Lung (tissue), 12 donors: ENCODE data around the gene SLC16A12. TPM values are rescaled to one million over a fixed set of nuclear protein-coding genes. Genes with fewer than 3 reads are reported as not detected.

ENCODE experiments used
- ATAC-seq: fragments of 200-7000 bp; cut with Tn5 transposase; one replicate; pipeline ENCODE4 v1.9.1; 2020; ENCODE audit warnings: moderate number of reproducible peaks; ENCODE audit not compliant: insufficient read depth, low FRiP score
- DNase-seq, 3 donors: peaks; one replicate each; pipeline ENCODE4 v3.0.0-alpha.2; 2013 to 2017
- H3K27ac ChIP-seq, 2 donors: one replicate each; pipeline ENCODE4 v1.5.1; 2013; ENCODE audit warnings: mild to moderate bottlenecking in 2 of 2, moderate library complexity in 2 of 2, control low read depth in 1 of 2, inconsistent platforms in 1 of 2, low read depth in 1 of 2, low read length in 1 of 2
- H3K27me3 ChIP-seq, 3 donors: one replicate each; pipeline ENCODE4 v1.5.1; 2013; ENCODE audit warnings: low read length in 2 of 3; ENCODE audit not compliant: control insufficient read depth in 3 of 3, insufficient read depth in 3 of 3
- H3K36me3 ChIP-seq, 4 donors: one replicate each; pipeline ENCODE4 v1.5.1; 2013; ENCODE audit warnings: low read length in 4 of 4, mild to moderate bottlenecking in 1 of 4, moderate library complexity in 1 of 4; ENCODE audit not compliant: control insufficient read depth in 4 of 4, insufficient read depth in 4 of 4
- H3K4me1 ChIP-seq, 5 donors: one replicate each; pipeline ENCODE4 v1.5.1; 2013; ENCODE audit warnings: low read length in 5 of 5, mild to moderate bottlenecking in 2 of 5, moderate library complexity in 1 of 5; ENCODE audit not compliant: control insufficient read depth in 5 of 5, insufficient read depth in 5 of 5
- H3K4me3 ChIP-seq: one replicate; pipeline ENCODE4 v1.5.1; 2013; ENCODE audit warnings: mild to moderate bottlenecking, control low read depth, moderate library complexity
- H3K9ac ChIP-seq, 2 donors: one replicate each; pipeline ENCODE4 v1.5.1; 2013; ENCODE audit warnings: low read length in 2 of 2, control low read depth in 1 of 2; ENCODE audit not compliant: insufficient read depth in 1 of 2
- H3K9me3 ChIP-seq, 4 donors: one replicate each; pipeline ENCODE4 v1.5.1; 2013; ENCODE audit warnings: low read length in 3 of 4, mild to moderate bottlenecking in 1 of 4, moderate library complexity in 1 of 4; ENCODE audit not compliant: control insufficient read depth in 4 of 4, insufficient read depth in 3 of 4
- CTCF ChIP-seq: IDR thresholded peaks from 2 replicates; pipeline ENCODE4 v1.5.1; 2012; ENCODE audit warnings: mild to moderate bottlenecking; ENCODE audit errors: control extremely low read depth, extremely low read depth
- WGBS, 2 donors: extraction: QIAGEN DNeasy Blood & Tissue Kit; methylation state at CpG; one replicate each; pipeline ENCODE4 v1.1.7; 2013; 5-methylcytosine and 5-hydroxymethylcytosine counted together
- polyA plus RNA-seq, 2 donors: library from polyadenylated mRNA; stranded (reverse); fragments of 200-250 nt; gene quantifications; one replicate each; pipeline ENCODE4 v1.2.1, GENCODE V29; 2013
- total RNA-seq, 2 donors: library from RNA; depleted of rRNA in 1 of 2; stranded (reverse); fragments of >200 nt in 1 of 2; gene quantifications; one replicate each; pipeline ENCODE4 v1.2.1, GENCODE V29; 2014 to 2021
- donor health status: control.
- donor health status: control.
- donor health status: Bipolar disorder and iron deficiency.
- donor health status: healthy.
- donor health status: DM: yes; HTN: yes; CAD: no.

SLC16A12 gene
- total and polyA plus RNA-seq, 4 donors: 0.45 to 4.6 (median 1.3) TPM

GRCh38 chr10:89537364-89537763 is 2.0 kb upstream of the SLC16A12 start:
- Histone ChIP-seq H3K9ac (no peak overlapping the region), H3K4me1 (peaks cover 2 to 6% (median 4%) of the 10 kb centered on the region in 5 donors), H3K27me3 (peaks cover 0 to 31% (median 26%) of the 10 kb centered on the region in 3 donors), H3K27ac (no peak overlapping the region), H3K9me3 (no peaks in the 10 kb centered on the region), H3K36me3 (no peaks in the 10 kb centered on the region), H3K4me3 (no peak overlapping the region)
- ATAC-seq (no peak), DNase-seq (no peak)
- TF ChIP-seq CTCF: no peak
- 76 to 86% methylated on average over 1 of the region's 1 CpG for WGBS, 2 donors

GRCh38 chr10:89536013-89536354 is 590 bp upstream of the SLC16A12 start:
- no peak for DNase-seq
- no peak overlapping the region for H3K4me3 ChIP-seq
- H3K9ac ChIP-seq: peak overlapping the region in 1 of 2 donors; percentile 5
- ATAC-seq: no peak
- H3K9me3 ChIP-seq: no peaks in the 10 kb centered on the region
- no peaks in the 10 kb centered on the region for H3K36me3 ChIP-seq
- peaks cover 2 to 6% (median 4%) of the 10 kb centered on the region in 5 donors for H3K4me1 ChIP-seq
- H3K27ac ChIP-seq: no peak overlapping the region
- no peak for TF ChIP-seq CTCF
- 18 to 22% methylated on average over 16 of the region's 16 CpGs for WGBS, 2 donors
- peaks cover 0 to 35% (median 32%) of the 10 kb centered on the region in 3 donors for H3K27me3 ChIP-seq

GRCh38 chr10:89534826-89535166 is 598 bp downstream of the SLC16A12 start:
- no peak for DNase-seq
- no peak overlapping the region for H3K4me3 ChIP-seq
- H3K4me1 ChIP-seq: peaks cover 2 to 6% (median 4%) of the 10 kb centered on the region in 5 donors
- H3K9ac ChIP-seq: no peak overlapping the region
- H3K9me3 ChIP-seq: no peaks in the 10 kb centered on the region
- TF ChIP-seq CTCF: no peak
- peaks cover 0 to 35% (median 32%) of the 10 kb centered on the region in 3 donors for H3K27me3 ChIP-seq
- H3K27ac ChIP-seq: no peak overlapping the region
- no peak for ATAC-seq
- 18 to 19% methylated on average over 8 of the region's 8 CpGs for WGBS, 2 donors
- no peaks in the 10 kb centered on the region for H3K36me3 ChIP-seq

DNA sequence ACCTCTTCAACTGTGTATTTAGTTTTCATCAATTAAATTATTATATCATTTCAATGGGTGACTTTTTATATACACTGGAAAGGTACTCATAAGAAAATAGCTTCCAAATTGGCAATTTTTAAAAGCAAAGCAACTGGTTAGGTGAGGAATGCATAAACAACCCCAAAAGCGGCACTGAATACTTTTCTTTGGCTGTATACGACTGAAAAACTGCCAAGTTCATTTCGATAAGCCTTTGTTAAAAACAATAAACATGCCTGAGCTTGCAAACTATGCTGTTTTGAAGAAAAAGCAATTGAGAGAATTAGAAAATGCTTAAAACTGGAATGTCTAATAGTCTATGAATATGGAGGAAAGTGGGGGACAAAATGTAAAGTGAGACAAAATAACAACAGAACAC is 2.9 kb downstream of the SLC16A12 start:
- TF ChIP-seq CTCF: no peak
- WGBS, 2 donors: 71 to 76% methylated on average over 3 of the region's 3 CpGs
- ATAC-seq (no peak), DNase-seq (no peak)
- H3K27ac ChIP-seq: no peak overlapping the region
- H3K4me3 ChIP-seq: no peak overlapping the region
- no peaks in the 10 kb centered on the region for H3K36me3 ChIP-seq
- no peaks in the 10 kb centered on the region for H3K9me3 ChIP-seq
- H3K27me3 ChIP-seq: peaks cover 0 to 35% (median 32%) of the 10 kb centered on the region in 3 donors
- H3K9ac ChIP-seq: no peak overlapping the region
- H3K4me1 ChIP-seq: peaks cover 2 to 6% (median 4%) of the 10 kb centered on the region in 5 donors
